HepG2 (cell line): ENCODE measurements around the gene GNAT2. TPM values are rescaled to one million over a fixed set of nuclear protein-coding genes. Genes with fewer than 3 reads are reported as not detected.

Experiments used
- ATAC-seq: fragments of 200-7000 bp; cut with Tn5 transposase; 3 replicates; pipeline ENCODE4 v1.9.1; 2020; ENCODE audit warnings: mild to moderate bottlenecking, moderate library complexity
- BruUV-seq: library from RNA; stranded (reverse); fragments of 400-500 nt; replicated peaks from 2 replicates; lab custom pipeline; 2021; lab: Mats Ljungman, UMichigan
- CTCF ChIA-PET: fragments of 300-600 bp; formaldehyde crosslinking; extraction: SDS; loops from one replicate; lab custom pipeline; 2021; ENCODE audit warnings: low total read pairs, inconsistent platforms, low intra/inter-chr PET ratio; lab: Yijun Ruan, JAX
- POLR2A ChIA-PET: fragments of 350-600 bp; sonication (Branson Sonifier 250); formaldehyde crosslinking; loops from one replicate; lab custom pipeline; 2020; ENCODE audit warnings: antibody characterized with exemption, inconsistent platforms; lab: Yijun Ruan, JAX
- DNase-seq: peaks from one replicate; pipeline ENCODE4 v3.0.0-alpha.2; 2015; ENCODE audit warnings: low spot score
- FAIRE-seq: peaks from 3 replicates; lab custom pipeline; 2011; peaks lifted over from hg19 to GRCh38; lab: Jason Lieb, UNC
- H2AFZ ChIP-seq: one replicate; pipeline ENCODE4 v1.6.1; 2011; ENCODE audit warnings: low read length, inconsistent platforms
- H3K27ac ChIP-seq: fragments of 300-600 bp; 3 replicates; pipeline ENCODE4 v1.8.0; 2011; ENCODE audit warnings: mixed run types, mild to moderate bottlenecking, mixed read lengths, low read length, inconsistent platforms; ENCODE audit not compliant: insufficient read depth; ENCODE audit errors: extremely low read length
- H3K27me3 ChIP-seq, 2 experiments: fragments of 200-600 bp in 1 of 2; 2 replicates in 1 of 2; 3 replicates in 1 of 2; pipeline versions ENCODE4 v1.6.0 to v1.8.0; 2011; ENCODE audit warnings: low read length in 2 of 2, mild to moderate bottlenecking in 2 of 2, moderate library complexity in 2 of 2, inconsistent platforms in 1 of 2; ENCODE audit not compliant: insufficient read depth in 2 of 2, control insufficient read depth in 1 of 2
- H3K36me3 ChIP-seq, 2 experiments: fragments of 200-600 bp in 1 of 2; replicated peaks in 1 of 2; 2 replicates in 1 of 2; 3 replicates in 1 of 2; pipeline versions ENCODE4 v1.5.1 to v1.8.0; 2011; ENCODE audit warnings: low read length in 2 of 2, inconsistent platforms in 1 of 2; ENCODE audit not compliant: insufficient read depth in 2 of 2, control insufficient read depth in 1 of 2
- H3K4me1 ChIP-seq: 2 replicates; pipeline ENCODE4 v1.5.1; 2012; ENCODE audit warnings: low read length, inconsistent platforms; ENCODE audit not compliant: insufficient read depth
- H3K4me2 ChIP-seq: 2 replicates; pipeline ENCODE4 v1.6.0; 2011; ENCODE audit warnings: low read depth, low read length, inconsistent platforms
- H3K4me3 ChIP-seq, 3 experiments: fragments of 200-600 bp in 1 of 3; sonication (generic), shearing (Covaris generic) in 1 of 3; replicated peaks in 1 of 3; 2 replicates each; pipeline ENCODE4 v1.5.1; 2011 to 2016; ENCODE audit warnings: low read length in 3 of 3, inconsistent platforms in 2 of 3, low read depth in 2 of 3, mild to moderate bottlenecking in 2 of 3, control low read depth in 1 of 3, mixed read lengths in 1 of 3; ENCODE audit not compliant: insufficient read depth in 1 of 3
- H3K79me2 ChIP-seq: one replicate; pipeline ENCODE4 v1.6.1; 2011; ENCODE audit warnings: low read length, inconsistent platforms; ENCODE audit not compliant: insufficient read depth
- H3K9ac ChIP-seq: 2 replicates; pipeline ENCODE4 v1.6.0; 2011; ENCODE audit warnings: mild to moderate bottlenecking, low read depth, low read length, inconsistent platforms; ENCODE audit not compliant: insufficient read depth
- H3K9me3 ChIP-seq: 2 replicates; pipeline ENCODE4 v1.5.1; 2012; ENCODE audit warnings: mild to moderate bottlenecking, low read length
- H4K20me1 ChIP-seq: 2 replicates; pipeline ENCODE4 v1.6.0; 2011; ENCODE audit warnings: inconsistent platforms, mild to moderate bottlenecking, low read length, moderate library complexity; ENCODE audit not compliant: insufficient read depth
- DR1 ChIP-seq: sonication (generic); formaldehyde crosslinking; IDR thresholded peaks from 2 replicates; pipeline ENCODE4 v1.8.0; 2021; ENCODE audit warnings: mild to moderate bottlenecking, missing genetic modification reagents, inconsistent platforms
- NFKBIZ ChIP-seq: IDR thresholded peaks from 2 replicates; pipeline ENCODE4 v1.6.1; 2018; ENCODE audit warnings: missing genetic modification reagents, missing compliant biosample characterization
- NFYC ChIP-seq: IDR thresholded peaks from 2 replicates; pipeline ENCODE4 v1.6.1; 2016; ENCODE audit warnings: missing genetic modification reagents, missing compliant biosample characterization
- NR2F2 ChIP-seq: IDR thresholded peaks from 2 replicates; pipeline ENCODE4 v1.6.1; 2012; ENCODE audit warnings: low read depth, inconsistent platforms, borderline replicate concordance
- RCOR2 ChIP-seq: IDR thresholded peaks from 2 replicates; pipeline ENCODE4 v1.6.1; 2016; ENCODE audit warnings: missing biosample characterization, missing genetic modification reagents
- SALL2 ChIP-seq: sonication (generic); formaldehyde crosslinking; IDR thresholded peaks from 2 replicates; pipeline ENCODE4 v1.8.1; 2023; ENCODE audit warnings: mild to moderate bottlenecking, missing genetic modification reagents, inconsistent platforms
- STAG1 ChIP-seq: sonication (generic); formaldehyde crosslinking; IDR thresholded peaks from 2 replicates; pipeline ENCODE4 v1.4.0; 2020; ENCODE audit warnings: missing genetic modification reagents
- ZFX ChIP-seq: sonication (generic); formaldehyde crosslinking; IDR thresholded peaks from 2 replicates; pipeline ENCODE4 v1.4.0; 2020; ENCODE audit warnings: mild to moderate bottlenecking, low read depth, missing genetic modification reagents, moderate library complexity
- ZNF160 ChIP-seq: sonication (generic); formaldehyde crosslinking; IDR thresholded peaks from 2 replicates; pipeline ENCODE4 v1.8.0; 2022; ENCODE audit warnings: mild to moderate bottlenecking, inconsistent platforms, missing genetic modification reagents
- ZNF20 ChIP-seq: sonication (generic); formaldehyde crosslinking; IDR thresholded peaks from 2 replicates; pipeline ENCODE4 v1.4.0; 2020; ENCODE audit warnings: mild to moderate bottlenecking, moderate library complexity, missing genetic modification reagents
- ZNF256 ChIP-seq: sonication (generic); formaldehyde crosslinking; conservative IDR thresholded peaks from 2 replicates; pipeline ENCODE4 v1.4.0; 2020; ENCODE audit warnings: missing genetic modification reagents
- WGBS: methylation state at CpG from one replicate; pipeline ENCODE4 v1.1.6; 2017; ENCODE audit warnings: low lambda C conversion rate; 5-methylcytosine and 5-hydroxymethylcytosine counted together
- in situ Hi-C: cut with HindIII; loops from 2 replicates; pipeline ENCODE4 v1.10.0; 2017; ENCODE audit warnings: low pct_unique_long_range_greater_than_20kb; ENCODE audit not compliant: extremely low pct_ligation_motif_present
- intact Hi-C: fragments of 100-400 bp; cut with micrococcal nuclease; formaldehyde crosslinking; loops from one replicate; pipeline ENCODE4 v1.10.0; 2022; ENCODE audit not compliant: unreplicated experiment
- polyA plus RNA-seq, 8 experiments: library from polyadenylated mRNA; depleted of rRNA in 3 of 8; stranded (reverse) in 7 of 8; unstranded in 1 of 8; fragments of >200 nt; fragmentation: Illumina TruSeq in 4 of 8; extraction: Trizol in 4 of 8; gene quantifications; 2 replicates each; pipeline versions ENCODE4 v1.2.1 to v1.2.3, GENCODE V29; 2011 to 2016; ENCODE audit warnings: low read depth in 4 of 8, missing spikeins in 1 of 8, mixed read lengths in 1 of 8; ENCODE audit not compliant: insufficient read depth in 1 of 8
- total RNA-seq, 5 experiments: library from RNA; depleted of rRNA; stranded (reverse); fragments of >200 nt; fragmentation: Illumina TruSeq; extraction: Trizol; gene quantifications; 2 replicates each; pipeline ENCODE4 v1.2.3, GENCODE V29; 2016; ENCODE audit warnings: low read depth in 1 of 5
- TF ChIP-seq, protein P1 (sequence below): IDR thresholded peaks from 2 replicates; pipeline ENCODE4 v1.6.1; 2016; ENCODE audit warnings: low read depth, control low read depth
- TF ChIP-seq, protein P2 (sequence below): sonication (generic); formaldehyde crosslinking; IDR thresholded peaks from 2 replicates; pipeline ENCODE4 v1.5.0; 2020; ENCODE audit warnings: mild to moderate bottlenecking, missing genetic modification reagents, moderate library complexity

The GNAT2 gene
- total and polyA plus RNA-seq, 2 of the 13 experiments (the other 11 are each of a cell fraction or from before 2014, with no cell fraction given): 0.08 to 0.20 TPM

DNA sequence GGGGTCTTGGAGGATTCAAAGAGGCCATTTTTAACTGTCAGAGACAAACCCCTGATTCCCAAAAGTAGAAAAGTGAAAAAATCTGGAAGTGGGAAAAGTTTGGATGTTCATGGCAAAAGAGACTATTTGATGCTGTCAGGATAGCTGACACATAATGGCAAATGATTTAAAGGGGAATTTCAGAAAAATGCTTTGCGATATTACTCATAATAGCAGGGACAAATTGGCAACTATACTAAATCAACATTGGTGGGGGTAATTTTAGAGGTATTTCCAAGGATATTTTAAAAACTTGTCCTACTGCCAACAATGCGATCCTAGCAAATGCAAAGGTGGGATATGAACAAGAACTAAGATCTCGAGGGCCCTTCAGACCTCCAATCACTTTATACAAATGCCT, 31.2 kb upstream of the GNAT2 start (continued):
- no peak for TF ChIP-seq NR2F2
- no peak for TF ChIP-seq RCOR2 (CRISPR knock-in tag)
- TF ChIP-seq DR1 (CRISPR knock-in tag): no peak
- no peak for TF ChIP-seq SALL2 (CRISPR knock-in tag)
- no peak for TF ChIP-seq ZFX (CRISPR knock-in tag)

DNA sequence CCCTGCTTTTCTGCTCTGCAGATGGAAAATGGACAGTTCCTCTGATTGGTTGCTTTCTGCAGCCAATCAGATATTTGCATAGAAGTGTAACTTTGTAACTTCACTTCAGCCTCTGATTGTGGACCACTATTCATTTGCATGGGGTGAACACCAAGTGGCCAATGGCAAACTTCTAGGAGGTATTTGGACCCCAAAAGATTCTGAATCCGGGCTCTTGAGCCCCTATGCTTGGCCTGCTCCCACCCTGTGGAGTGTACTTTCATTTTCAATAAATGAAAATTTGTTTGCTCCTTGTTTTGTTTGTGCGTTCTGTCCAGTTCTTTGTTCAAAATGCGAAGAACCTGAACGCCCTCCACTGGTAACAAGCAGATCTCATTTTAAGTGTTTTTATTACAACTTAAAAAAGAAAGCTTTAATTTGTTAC, 30.1 kb upstream of the GNAT2 start:
- H2AFZ ChIP-seq: no peak overlapping the region
- POLR2A ChIA-PET: interaction anchor here (1.1 to 1.4 kb wide), 2 partner anchors 10 to 101 kb away, joined by 3 to 4 read pairs; partner anchors contain the start of gene GNAI3
- peak overlapping the region; percentile 61 for H3K4me2 ChIP-seq

More for the DNA sequence above, 30.1 kb upstream of the GNAT2 start:
- H3K4me1 ChIP-seq: peaks cover 9% of the 10 kb centered on the region
- H3K9me3 ChIP-seq: no peaks in the 10 kb centered on the region
- no peak for FAIRE-seq
- no peaks in the 10 kb centered on the region for H4K20me1 ChIP-seq
- WGBS: 23% methylated on average over 4 of the region's 4 CpGs
- H3K4me3 ChIP-seq: peak overlapping the region in 1 of 3 experiments; percentile 31; a peak in 1 of 6 replicates
- DNase-seq: no peak
- no peaks in the 10 kb centered on the region for H3K36me3 ChIP-seq
- peak; percentile 69 for ATAC-seq
- no peaks in the 10 kb centered on the region for H3K79me2 ChIP-seq
- intact Hi-C loops: no loop called here
- CTCF ChIA-PET: interaction anchor here (1.0 kb wide), 1 partner anchor 9 kb away, joined by 3 read pairs; no protein-coding TSS in a partner anchor
- H3K27me3 ChIP-seq: 0 out of 5 replicates have a peak, but pooled peaks cover 0 to 2% of the 10 kb centered on the region in 2 experiments
- in situ Hi-C loops: loop anchor here (10.0 kb wide), 1 partner anchor 335 kb away; the partner anchor contains the start of gene AHCYL1
- no TSS peak for BruUV-seq
- no peak overlapping the region for H3K27ac ChIP-seq
- H3K9ac ChIP-seq: no peak overlapping the region
- TF ChIP-seq NFKBIZ: no peak
- no peak for TF ChIP-seq ZNF160 (CRISPR knock-in tag)
- TF ChIP-seq, protein P1, sequence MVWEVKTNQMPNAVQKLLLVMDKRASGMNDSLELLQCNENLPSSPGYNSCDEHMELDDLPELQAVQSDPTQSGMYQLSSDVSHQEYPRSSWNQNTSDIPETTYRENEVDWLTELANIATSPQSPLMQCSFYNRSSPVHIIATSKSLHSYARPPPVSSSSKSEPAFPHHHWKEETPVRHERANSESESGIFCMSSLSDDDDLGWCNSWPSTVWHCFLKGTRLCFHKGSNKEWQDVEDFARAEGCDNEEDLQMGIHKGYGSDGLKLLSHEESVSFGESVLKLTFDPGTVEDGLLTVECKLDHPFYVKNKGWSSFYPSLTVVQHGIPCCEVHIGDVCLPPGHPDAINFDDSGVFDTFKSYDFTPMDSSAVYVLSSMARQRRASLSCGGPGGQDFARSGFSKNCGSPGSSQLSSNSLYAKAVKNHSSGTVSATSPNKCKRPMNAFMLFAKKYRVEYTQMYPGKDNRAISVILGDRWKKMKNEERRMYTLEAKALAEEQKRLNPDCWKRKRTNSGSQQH: no peak
- peak; percentile 37; the same call in 1 of the 2 replicates for TF ChIP-seq STAG1 (CRISPR knock-in tag)
- 0 out of 2 replicates have a peak, but pooled peaks have one; percentile 71 for TF ChIP-seq ZNF20 (CRISPR knock-in tag)
- TF ChIP-seq NFYC: 0 out of 2 replicates have a peak, but pooled peaks have one; percentile 21
- no peak for TF ChIP-seq ZNF256 (CRISPR knock-in tag)
- TF ChIP-seq, protein P2, sequence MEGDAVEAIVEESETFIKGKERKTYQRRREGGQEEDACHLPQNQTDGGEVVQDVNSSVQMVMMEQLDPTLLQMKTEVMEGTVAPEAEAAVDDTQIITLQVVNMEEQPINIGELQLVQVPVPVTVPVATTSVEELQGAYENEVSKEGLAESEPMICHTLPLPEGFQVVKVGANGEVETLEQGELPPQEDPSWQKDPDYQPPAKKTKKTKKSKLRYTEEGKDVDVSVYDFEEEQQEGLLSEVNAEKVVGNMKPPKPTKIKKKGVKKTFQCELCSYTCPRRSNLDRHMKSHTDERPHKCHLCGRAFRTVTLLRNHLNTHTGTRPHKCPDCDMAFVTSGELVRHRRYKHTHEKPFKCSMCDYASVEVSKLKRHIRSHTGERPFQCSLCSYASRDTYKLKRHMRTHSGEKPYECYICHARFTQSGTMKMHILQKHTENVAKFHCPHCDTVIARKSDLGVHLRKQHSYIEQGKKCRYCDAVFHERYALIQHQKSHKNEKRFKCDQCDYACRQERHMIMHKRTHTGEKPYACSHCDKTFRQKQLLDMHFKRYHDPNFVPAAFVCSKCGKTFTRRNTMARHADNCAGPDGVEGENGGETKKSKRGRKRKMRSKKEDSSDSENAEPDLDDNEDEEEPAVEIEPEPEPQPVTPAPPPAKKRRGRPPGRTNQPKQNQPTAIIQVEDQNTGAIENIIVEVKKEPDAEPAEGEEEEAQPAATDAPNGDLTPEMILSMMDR (CRISPR knock-in tag): peak; percentile 37; the same call in 1 of the 2 replicates
